Tibial nerve (tissue), 4 donors: ENCODE measurements around the gene GRHPR.

Source experiments
- CTCF ChIP-seq, 5 experiments: fragments of 200-600 bp in 3 of 5; fragments of 450-650 bp in 2 of 5; sonication (generic) in 3 of 5; IDR thresholded peaks; one replicate each; pipeline ENCODE4 v1.5.1; 2016 to 2019; ENCODE audit warnings: antibody characterized with exemption in 5 of 5, mild to moderate bottlenecking in 3 of 5, moderate library complexity in 2 of 5
- EP300 ChIP-seq, 2 donors: sonication (generic); formaldehyde crosslinking; IDR thresholded peaks; one replicate each; pipeline ENCODE4 v1.6.1; 2017; ENCODE audit warnings: antibody characterized with exemption in 2 of 2, mild to moderate bottlenecking in 1 of 2
- POLR2A ChIP-seq, 2 donors: fragments of 450-650 bp; IDR thresholded peaks; one replicate each; pipeline ENCODE4 v1.6.1; 2017; ENCODE audit warnings: antibody characterized with exemption in 2 of 2, mild to moderate bottlenecking in 2 of 2, moderate library complexity in 2 of 2

GRCh38 chr9:37449862-37450632 lies 27.6 kb downstream of the GRHPR start:
- TF ChIP-seq CTCF (IDR thresholded peaks at IDR 0.05) (no peak), POLR2A (IDR thresholded peaks at IDR 0.05) (no peak), EP300 (IDR thresholded peaks at IDR 0.05) (no peak)
